ENCODE measurements around the gene CFAP69.

GRCh38 chr7:90244565-90244908, 437 bp upstream of the CFAP69 start:
- TF ChIP-seq CHD2 (IDR thresholded peaks at IDR 0.05; ENCODE audit: low read length) (no peak), TEAD4 (IDR thresholded peaks at IDR 0.05; ENCODE audit: low read depth, low read length) (no peak), NANOG (IDR thresholded peaks at IDR 0.05; ENCODE audit: insufficient read depth, low read depth, low read length, poor library complexity, severe bottlenecking) (no peak), KDM1A (IDR thresholded peaks at IDR 0.05; ENCODE audit: borderline replicate concordance, low read length) (no peak), EP300 (IDR thresholded peaks at IDR 0.05; ENCODE audit: borderline replicate concordance in 1 of 2, low read depth in 2 of 2, low read length in 2 of 2) (no peak), RFX5 (IDR thresholded peaks at IDR 0.05; ENCODE audit: borderline replicate concordance, low read depth, low read length) (no peak), NRF1 (IDR thresholded peaks at IDR 0.05; ENCODE audit: low read depth, low read length) (no peak), BRCA1 (IDR thresholded peaks at IDR 0.05; ENCODE audit: low read depth, low read length) (no peak), POLR2A (IDR thresholded peaks at IDR 0.05; ENCODE audit: control extremely low read depth in 1 of 2, low read depth in 2 of 2, low read length in 2 of 2) (no peak)
- TF ChIP-seq, protein P1, sequence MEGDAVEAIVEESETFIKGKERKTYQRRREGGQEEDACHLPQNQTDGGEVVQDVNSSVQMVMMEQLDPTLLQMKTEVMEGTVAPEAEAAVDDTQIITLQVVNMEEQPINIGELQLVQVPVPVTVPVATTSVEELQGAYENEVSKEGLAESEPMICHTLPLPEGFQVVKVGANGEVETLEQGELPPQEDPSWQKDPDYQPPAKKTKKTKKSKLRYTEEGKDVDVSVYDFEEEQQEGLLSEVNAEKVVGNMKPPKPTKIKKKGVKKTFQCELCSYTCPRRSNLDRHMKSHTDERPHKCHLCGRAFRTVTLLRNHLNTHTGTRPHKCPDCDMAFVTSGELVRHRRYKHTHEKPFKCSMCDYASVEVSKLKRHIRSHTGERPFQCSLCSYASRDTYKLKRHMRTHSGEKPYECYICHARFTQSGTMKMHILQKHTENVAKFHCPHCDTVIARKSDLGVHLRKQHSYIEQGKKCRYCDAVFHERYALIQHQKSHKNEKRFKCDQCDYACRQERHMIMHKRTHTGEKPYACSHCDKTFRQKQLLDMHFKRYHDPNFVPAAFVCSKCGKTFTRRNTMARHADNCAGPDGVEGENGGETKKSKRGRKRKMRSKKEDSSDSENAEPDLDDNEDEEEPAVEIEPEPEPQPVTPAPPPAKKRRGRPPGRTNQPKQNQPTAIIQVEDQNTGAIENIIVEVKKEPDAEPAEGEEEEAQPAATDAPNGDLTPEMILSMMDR (IDR thresholded peaks at IDR 0.05; ENCODE audit: control extremely low read depth in 1 of 3, insufficient read depth in 1 of 3, low read depth in 1 of 3, low read length in 3 of 3) = no peak
- TF ChIP-seq, protein P2, sequence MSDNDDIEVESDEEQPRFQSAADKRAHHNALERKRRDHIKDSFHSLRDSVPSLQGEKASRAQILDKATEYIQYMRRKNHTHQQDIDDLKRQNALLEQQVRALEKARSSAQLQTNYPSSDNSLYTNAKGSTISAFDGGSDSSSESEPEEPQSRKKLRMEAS (IDR thresholded peaks at IDR 0.05) = no peak
